IMR-90 (cell line): Measurements from ENCODE around the gene TRPC3.

ENCODE experiments used
- BHLHE40 ChIP-seq: fragments of 150-350 bp; IDR thresholded peaks from 2 replicates; pipeline ENCODE4 v1.6.1; 2016; ENCODE audit warnings: mild to moderate bottlenecking, low read depth, low read length
- CHD1 ChIP-seq: IDR thresholded peaks from 2 replicates; pipeline ENCODE4 v1.6.1; 2012; ENCODE audit warnings: low read depth, low read length, improper control_type of control experiment
- MAFK ChIP-seq: IDR thresholded peaks from 2 replicates; pipeline ENCODE4 v1.6.1; 2012; ENCODE audit warnings: low read depth, low read length, improper control_type of control experiment
- MAZ ChIP-seq: IDR thresholded peaks from 2 replicates; pipeline ENCODE4 v1.6.1; 2012; ENCODE audit warnings: low read depth, mild to moderate bottlenecking, low read length, improper control_type of control experiment, moderate library complexity, borderline replicate concordance
- NFE2L2 ChIP-seq: fragments of 150-350 bp; IDR thresholded peaks from 2 replicates; pipeline ENCODE4 v1.6.1; 2016; ENCODE audit warnings: low read depth, mild to moderate bottlenecking, low read length
- POLR2A ChIP-seq: IDR thresholded peaks from 2 replicates; pipeline ENCODE4 v1.6.1; 2012; ENCODE audit warnings: mild to moderate bottlenecking, low read depth, low read length
- RAD21 ChIP-seq: IDR thresholded peaks from 2 replicates; pipeline ENCODE4 v1.6.1; 2012; ENCODE audit warnings: low read length, improper control_type of control experiment
- RCOR1 ChIP-seq: IDR thresholded peaks from 2 replicates; pipeline ENCODE4 v1.6.1; 2012; ENCODE audit warnings: mild to moderate bottlenecking, low read length, improper control_type of control experiment; ENCODE audit not compliant: insufficient replicate concordance
- SMC3 ChIP-seq: fragments of 150-350 bp; IDR thresholded peaks from 2 replicates; pipeline ENCODE4 v1.6.1; 2016; ENCODE audit warnings: low read depth, mild to moderate bottlenecking, antibody characterized with exemption, low read length, moderate library complexity
- TF ChIP-seq, protein P1 (sequence below): conservative IDR thresholded peaks from 2 replicates; pipeline ENCODE4 v1.5.1; 2012; ENCODE audit warnings: mild to moderate bottlenecking, low read depth, low read length, improper control_type of control experiment
- TF ChIP-seq, protein P2 (sequence below): fragments of 150-350 bp; IDR thresholded peaks from 2 replicates; pipeline ENCODE4 v1.6.1; 2016; ENCODE audit warnings: low read depth, mild to moderate bottlenecking, low read length, moderate library complexity, borderline replicate concordance
- TF ChIP-seq, protein P3 (sequence below): fragments of 150-350 bp; IDR thresholded peaks from 2 replicates; pipeline ENCODE4 v1.6.1; 2017; ENCODE audit warnings: mild to moderate bottlenecking, antibody characterized with exemption, low read length, low read depth

DNA sequence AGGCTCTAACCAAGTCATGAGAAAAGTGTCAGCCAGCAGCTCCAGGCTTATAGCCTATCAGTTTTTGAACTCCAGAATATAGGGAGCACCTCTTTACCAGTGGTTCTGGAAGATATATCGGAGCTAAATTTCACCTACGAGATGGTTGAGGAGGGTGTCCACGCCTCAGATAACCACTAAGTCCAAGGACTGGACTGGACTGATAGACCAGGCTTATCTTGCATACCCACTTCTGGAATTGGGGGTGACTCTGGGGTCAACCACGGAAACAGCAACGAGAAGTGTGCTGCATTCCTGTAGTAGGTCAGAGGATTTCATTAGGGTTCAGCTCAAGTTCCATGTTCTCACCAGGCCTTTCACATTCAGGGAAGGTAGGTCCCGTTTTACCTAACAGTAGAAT lies 38.6 kb upstream of the TRPC3 start:
- no peak for TF ChIP-seq POLR2A
- TF ChIP-seq, protein P1, sequence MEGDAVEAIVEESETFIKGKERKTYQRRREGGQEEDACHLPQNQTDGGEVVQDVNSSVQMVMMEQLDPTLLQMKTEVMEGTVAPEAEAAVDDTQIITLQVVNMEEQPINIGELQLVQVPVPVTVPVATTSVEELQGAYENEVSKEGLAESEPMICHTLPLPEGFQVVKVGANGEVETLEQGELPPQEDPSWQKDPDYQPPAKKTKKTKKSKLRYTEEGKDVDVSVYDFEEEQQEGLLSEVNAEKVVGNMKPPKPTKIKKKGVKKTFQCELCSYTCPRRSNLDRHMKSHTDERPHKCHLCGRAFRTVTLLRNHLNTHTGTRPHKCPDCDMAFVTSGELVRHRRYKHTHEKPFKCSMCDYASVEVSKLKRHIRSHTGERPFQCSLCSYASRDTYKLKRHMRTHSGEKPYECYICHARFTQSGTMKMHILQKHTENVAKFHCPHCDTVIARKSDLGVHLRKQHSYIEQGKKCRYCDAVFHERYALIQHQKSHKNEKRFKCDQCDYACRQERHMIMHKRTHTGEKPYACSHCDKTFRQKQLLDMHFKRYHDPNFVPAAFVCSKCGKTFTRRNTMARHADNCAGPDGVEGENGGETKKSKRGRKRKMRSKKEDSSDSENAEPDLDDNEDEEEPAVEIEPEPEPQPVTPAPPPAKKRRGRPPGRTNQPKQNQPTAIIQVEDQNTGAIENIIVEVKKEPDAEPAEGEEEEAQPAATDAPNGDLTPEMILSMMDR, result no peak
- TF ChIP-seq BHLHE40, result no peak
- TF ChIP-seq, protein P2, sequence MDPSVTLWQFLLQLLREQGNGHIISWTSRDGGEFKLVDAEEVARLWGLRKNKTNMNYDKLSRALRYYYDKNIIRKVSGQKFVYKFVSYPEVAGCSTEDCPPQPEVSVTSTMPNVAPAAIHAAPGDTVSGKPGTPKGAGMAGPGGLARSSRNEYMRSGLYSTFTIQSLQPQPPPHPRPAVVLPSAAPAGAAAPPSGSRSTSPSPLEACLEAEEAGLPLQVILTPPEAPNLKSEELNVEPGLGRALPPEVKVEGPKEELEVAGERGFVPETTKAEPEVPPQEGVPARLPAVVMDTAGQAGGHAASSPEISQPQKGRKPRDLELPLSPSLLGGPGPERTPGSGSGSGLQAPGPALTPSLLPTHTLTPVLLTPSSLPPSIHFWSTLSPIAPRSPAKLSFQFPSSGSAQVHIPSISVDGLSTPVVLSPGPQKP, result no peak
- no peak for TF ChIP-seq CHD1
- TF ChIP-seq RAD21, result no peak
- TF ChIP-seq, protein P3, sequence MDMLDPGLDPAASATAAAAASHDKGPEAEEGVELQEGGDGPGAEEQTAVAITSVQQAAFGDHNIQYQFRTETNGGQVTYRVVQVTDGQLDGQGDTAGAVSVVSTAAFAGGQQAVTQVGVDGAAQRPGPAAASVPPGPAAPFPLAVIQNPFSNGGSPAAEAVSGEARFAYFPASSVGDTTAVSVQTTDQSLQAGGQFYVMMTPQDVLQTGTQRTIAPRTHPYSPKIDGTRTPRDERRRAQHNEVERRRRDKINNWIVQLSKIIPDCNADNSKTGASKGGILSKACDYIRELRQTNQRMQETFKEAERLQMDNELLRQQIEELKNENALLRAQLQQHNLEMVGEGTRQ, result no peak
- TF ChIP-seq MAFK, result no peak
- no peak for TF ChIP-seq RCOR1
- no peak for TF ChIP-seq NFE2L2
- no peak for TF ChIP-seq SMC3
- TF ChIP-seq MAZ, result no peak
